Left lung (tissue), 10 donors: ENCODE data around the gene KRTAP10-3. TPM values are rescaled to one million over a fixed set of nuclear protein-coding genes. Genes with fewer than 3 reads are reported as not detected.

Experiments used
- ATAC-seq: fragments of 200-7000 bp; cut with Tn5 transposase; one replicate; pipeline ENCODE4 v1.9.1; 2020; ENCODE audit warnings: moderate library complexity
- DNase-seq, 4 donors: peaks; one replicate each; pipeline ENCODE4 v3.0.0-alpha.2; 2013 to 2020
- H3K27ac ChIP-seq, 2 donors: fragments of 200-600 bp; sonication (generic) in 1 of 2; one replicate each; pipeline versions ENCODE4 v1.5.0 to v1.8.0; 2020 to 2021
- H3K27me3 ChIP-seq, 2 donors: fragments of 200-600 bp; sonication (generic) in 1 of 2; one replicate each; pipeline versions ENCODE4 v1.5.0 to v1.8.0; 2020 to 2021
- H3K36me3 ChIP-seq, 2 donors: fragments of 200-600 bp; sonication (generic) in 1 of 2; one replicate each; pipeline versions ENCODE4 v1.5.0 to v1.8.0; 2020 to 2021
- H3K4me1 ChIP-seq, 2 donors: fragments of 200-600 bp; one replicate each; pipeline ENCODE4 v1.8.0; 2021
- H3K4me3 ChIP-seq, 2 donors: fragments of 200-600 bp; sonication (generic) in 1 of 2; one replicate each; pipeline versions ENCODE4 v1.5.0 to v1.8.0; 2020 to 2021; ENCODE audit warnings: mild to moderate bottlenecking in 1 of 2
- H3K9me3 ChIP-seq, 2 donors: fragments of 200-600 bp; sonication (generic) in 1 of 2; one replicate each; pipeline versions ENCODE4 v1.5.0 to v1.8.0; 2020 to 2021
- intact Hi-C, 2 donors: fragments of 100-400 bp; cut with DNase I; formaldehyde crosslinking; loops; one replicate each; pipeline versions ENCODE4 v1.11.2 to v1.14.2; 2022
- polyA plus RNA-seq, 6 donors: library from polyadenylated mRNA; unstranded; fragments of 120-200 nt; gene quantifications; one replicate each; pipeline ENCODE4 v1.2.1, GENCODE V29; 2013; ENCODE audit not compliant: insufficient read length in 6 of 6
- total RNA-seq, 2 donors: library from RNA; stranded (reverse); fragmentation: NEBNext Ultra II Directional; extraction: Animal tissue kit (Norgen Biotek cat#: 25700); gene quantifications; one replicate each; pipeline ENCODE4 v1.2.1, GENCODE V29; 2021
- TF ChIP-seq, protein P1 (sequence below), 2 donors: fragments of 200-600 bp; sonication (generic) in 1 of 2; IDR thresholded peaks; one replicate each; pipeline versions ENCODE4 v1.5.0 to v1.8.0; 2021; ENCODE audit warnings: antibody characterized with exemption in 2 of 2
- donor health status: DM: no; HTN: yes; CAD: no.
- donor health status: DM: no; HTN: no; CAD: no.

KRTAP10-3 gene
- total and polyA plus RNA-seq, 8 donors = not detected

- Histone ChIP-seq H3K4me3 (no peak overlapping the region), H3K9me3 (no peaks in the 10 kb centered on the region), H3K27me3 (peaks cover 0 to 39% of the 10 kb centered on the region in 2 donors), H3K36me3 (no peaks in the 10 kb centered on the region), H3K27ac (no peak overlapping the region), H3K4me1 (no peaks in the 10 kb centered on the region)
- no peak for DNase-seq
- ATAC-seq = no peak
- TF ChIP-seq, protein P1, sequence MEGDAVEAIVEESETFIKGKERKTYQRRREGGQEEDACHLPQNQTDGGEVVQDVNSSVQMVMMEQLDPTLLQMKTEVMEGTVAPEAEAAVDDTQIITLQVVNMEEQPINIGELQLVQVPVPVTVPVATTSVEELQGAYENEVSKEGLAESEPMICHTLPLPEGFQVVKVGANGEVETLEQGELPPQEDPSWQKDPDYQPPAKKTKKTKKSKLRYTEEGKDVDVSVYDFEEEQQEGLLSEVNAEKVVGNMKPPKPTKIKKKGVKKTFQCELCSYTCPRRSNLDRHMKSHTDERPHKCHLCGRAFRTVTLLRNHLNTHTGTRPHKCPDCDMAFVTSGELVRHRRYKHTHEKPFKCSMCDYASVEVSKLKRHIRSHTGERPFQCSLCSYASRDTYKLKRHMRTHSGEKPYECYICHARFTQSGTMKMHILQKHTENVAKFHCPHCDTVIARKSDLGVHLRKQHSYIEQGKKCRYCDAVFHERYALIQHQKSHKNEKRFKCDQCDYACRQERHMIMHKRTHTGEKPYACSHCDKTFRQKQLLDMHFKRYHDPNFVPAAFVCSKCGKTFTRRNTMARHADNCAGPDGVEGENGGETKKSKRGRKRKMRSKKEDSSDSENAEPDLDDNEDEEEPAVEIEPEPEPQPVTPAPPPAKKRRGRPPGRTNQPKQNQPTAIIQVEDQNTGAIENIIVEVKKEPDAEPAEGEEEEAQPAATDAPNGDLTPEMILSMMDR (IDR thresholded peaks at IDR 0.05) = no peak
- intact Hi-C loops = no loop called here
Observed at GRCh38 chr21:44596068-44596725, 37.6 kb upstream of the KRTAP10-3 start.

DNA sequence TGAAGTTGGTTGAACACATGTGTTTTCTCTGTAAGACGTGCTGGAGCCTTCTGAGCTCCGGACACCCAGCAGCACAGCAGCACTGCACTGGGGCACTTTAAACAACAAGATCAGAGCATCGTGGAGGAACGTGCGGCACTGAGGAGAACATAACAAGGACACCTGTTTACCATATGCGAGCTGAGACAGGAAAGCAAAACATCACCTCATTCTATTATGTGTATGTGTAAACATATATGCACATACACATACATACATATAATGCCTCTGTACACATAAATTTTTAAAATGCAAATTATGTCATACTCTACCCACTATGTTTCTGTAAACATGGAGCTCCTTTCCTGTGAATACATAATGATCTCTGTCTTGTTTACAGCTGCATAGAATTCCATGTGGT lies 36.9 kb upstream of the KRTAP10-3 start:
- intact Hi-C loops = no loop called here
- Histone ChIP-seq H3K27ac (no peak overlapping the region), H3K27me3 (peaks cover 0 to 37% of the 10 kb centered on the region in 2 donors), H3K36me3 (no peaks in the 10 kb centered on the region), H3K4me1 (no peaks in the 10 kb centered on the region), H3K4me3 (no peak overlapping the region), H3K9me3 (no peaks in the 10 kb centered on the region)
- ATAC-seq = no peak
- TF ChIP-seq, protein P1 (IDR thresholded peaks at IDR 0.05) = no peak
- no peak for DNase-seq

- Histone ChIP-seq H3K27ac (no peak overlapping the region), H3K4me1 (no peaks in the 10 kb centered on the region), H3K36me3 (no peaks in the 10 kb centered on the region), H3K27me3 (peaks cover 0 to 37% of the 10 kb centered on the region in 2 donors), H3K9me3 (no peaks in the 10 kb centered on the region), H3K4me3 (no peak overlapping the region)
- TF ChIP-seq, protein P1 (IDR thresholded peaks at IDR 0.05) = no peak
- intact Hi-C loops = no loop called here
- ATAC-seq (no peak), DNase-seq (no peak)
Observed at GRCh38 chr21:44594406-44594916, 35.9 kb upstream of the KRTAP10-3 start.

- Histone ChIP-seq H3K36me3 (no peaks in the 10 kb centered on the region), H3K4me1 (no peaks in the 10 kb centered on the region), H3K27ac (no peak overlapping the region), H3K4me3 (no peak overlapping the region), H3K9me3 (no peaks in the 10 kb centered on the region), H3K27me3 (peaks cover 0 to 37% of the 10 kb centered on the region in 2 donors)
- TF ChIP-seq, protein P1 (IDR thresholded peaks at IDR 0.05) = no peak
- peak in 2 of 4 donors; percentile 29 to 39 for DNase-seq
- ATAC-seq = no peak
- intact Hi-C loops = no loop called here
Observed at GRCh38 chr21:44593598-44594405, 35.2 kb upstream of the KRTAP10-3 start.
